ENCODE data around the gene PSMD6.

DNA sequence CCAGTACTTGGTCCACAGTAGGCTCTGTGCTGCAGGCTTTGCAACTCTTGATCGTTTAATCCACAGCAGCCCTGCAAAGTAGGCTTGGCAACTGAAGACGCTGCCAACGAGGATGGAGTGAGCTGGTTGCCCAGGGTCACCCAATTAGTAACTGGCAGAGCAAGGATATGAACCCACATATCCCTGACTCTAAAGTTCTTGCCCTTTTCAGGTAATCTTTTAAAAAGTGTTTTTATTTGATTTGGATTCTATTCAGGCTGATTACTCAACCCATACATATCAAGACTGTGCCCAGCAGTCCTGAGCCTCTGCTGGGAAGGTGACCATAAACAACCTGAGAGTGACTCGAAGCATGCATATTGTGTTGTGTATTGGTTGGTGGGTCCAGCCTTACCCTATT, 50.3 kb downstream of the PSMD6 start:
- TF ChIP-seq, protein P1, sequence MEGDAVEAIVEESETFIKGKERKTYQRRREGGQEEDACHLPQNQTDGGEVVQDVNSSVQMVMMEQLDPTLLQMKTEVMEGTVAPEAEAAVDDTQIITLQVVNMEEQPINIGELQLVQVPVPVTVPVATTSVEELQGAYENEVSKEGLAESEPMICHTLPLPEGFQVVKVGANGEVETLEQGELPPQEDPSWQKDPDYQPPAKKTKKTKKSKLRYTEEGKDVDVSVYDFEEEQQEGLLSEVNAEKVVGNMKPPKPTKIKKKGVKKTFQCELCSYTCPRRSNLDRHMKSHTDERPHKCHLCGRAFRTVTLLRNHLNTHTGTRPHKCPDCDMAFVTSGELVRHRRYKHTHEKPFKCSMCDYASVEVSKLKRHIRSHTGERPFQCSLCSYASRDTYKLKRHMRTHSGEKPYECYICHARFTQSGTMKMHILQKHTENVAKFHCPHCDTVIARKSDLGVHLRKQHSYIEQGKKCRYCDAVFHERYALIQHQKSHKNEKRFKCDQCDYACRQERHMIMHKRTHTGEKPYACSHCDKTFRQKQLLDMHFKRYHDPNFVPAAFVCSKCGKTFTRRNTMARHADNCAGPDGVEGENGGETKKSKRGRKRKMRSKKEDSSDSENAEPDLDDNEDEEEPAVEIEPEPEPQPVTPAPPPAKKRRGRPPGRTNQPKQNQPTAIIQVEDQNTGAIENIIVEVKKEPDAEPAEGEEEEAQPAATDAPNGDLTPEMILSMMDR (IDR thresholded peaks at IDR 0.05) = no peak
- no peak for TF ChIP-seq POLR2A (IDR thresholded peaks at IDR 0.05)
